HepG2 (cell line): ENCODE measurements around the gene CUL2.

ENCODE experiments used
- CBX5 ChIP-seq: sonication (generic); formaldehyde crosslinking; IDR thresholded peaks from 2 replicates; pipeline ENCODE4 v1.4.0; 2020; ENCODE audit warnings: missing genetic modification reagents, borderline replicate concordance
- EZH2 ChIP-seq: conservative IDR thresholded peaks from 2 replicates; pipeline ENCODE4 v1.6.1; 2012; ENCODE audit warnings: mild to moderate bottlenecking, low read depth, low read length, moderate library complexity
- FIP1L1 ChIP-seq: fragments of 200-400 bp; formaldehyde crosslinking; IDR thresholded peaks from 2 replicates; pipeline ENCODE4 v1.6.1; 2018; ENCODE audit warnings: low read depth, mild to moderate bottlenecking, low read length, moderate library complexity, borderline replicate concordance; ENCODE audit not compliant: insufficient read depth
- NCOA5 ChIP-seq: sonication (generic); formaldehyde crosslinking; IDR thresholded peaks from 2 replicates; pipeline ENCODE4 v1.4.0; 2020; ENCODE audit warnings: missing genetic modification reagents
- SAFB2 ChIP-seq: sonication (generic); formaldehyde crosslinking; IDR thresholded peaks from 2 replicates; pipeline ENCODE4 v1.5.1; 2020; ENCODE audit warnings: missing genetic modification reagents, low read depth, mild to moderate bottlenecking, borderline replicate concordance
- ZFP36L1 ChIP-seq: sonication (generic); formaldehyde crosslinking; IDR thresholded peaks from 2 replicates; pipeline ENCODE4 v1.8.0; 2022; ENCODE audit warnings: mild to moderate bottlenecking, missing genetic modification reagents, moderate library complexity
- ZNF768 ChIP-seq: sonication (generic); formaldehyde crosslinking; IDR thresholded peaks from 2 replicates; pipeline ENCODE4 v1.4.0; 2020; ENCODE audit warnings: missing genetic modification reagents
- TF ChIP-seq, protein P1 (sequence below): sonication (generic); formaldehyde crosslinking; IDR thresholded peaks from 2 replicates; pipeline ENCODE4 v1.5.1; 2020; ENCODE audit warnings: missing genetic modification reagents, mild to moderate bottlenecking, borderline replicate concordance
- TF ChIP-seq, protein P2 (sequence below): sonication (generic); formaldehyde crosslinking; IDR thresholded peaks from 2 replicates; pipeline ENCODE4 v1.5.0; 2020; ENCODE audit warnings: mild to moderate bottlenecking, missing genetic modification reagents, moderate library complexity
- TF ChIP-seq, protein P3 (sequence below): sonication (generic); formaldehyde crosslinking; IDR thresholded peaks from 2 replicates; pipeline ENCODE4 v1.4.0; 2020; ENCODE audit warnings: missing genetic modification reagents, borderline replicate concordance
- TF ChIP-seq, protein P4 (sequence below): sonication (generic); formaldehyde crosslinking; IDR thresholded peaks from 2 replicates; pipeline ENCODE4 v1.4.0; 2020; ENCODE audit warnings: low read depth, mild to moderate bottlenecking, missing genetic modification reagents

DNA sequence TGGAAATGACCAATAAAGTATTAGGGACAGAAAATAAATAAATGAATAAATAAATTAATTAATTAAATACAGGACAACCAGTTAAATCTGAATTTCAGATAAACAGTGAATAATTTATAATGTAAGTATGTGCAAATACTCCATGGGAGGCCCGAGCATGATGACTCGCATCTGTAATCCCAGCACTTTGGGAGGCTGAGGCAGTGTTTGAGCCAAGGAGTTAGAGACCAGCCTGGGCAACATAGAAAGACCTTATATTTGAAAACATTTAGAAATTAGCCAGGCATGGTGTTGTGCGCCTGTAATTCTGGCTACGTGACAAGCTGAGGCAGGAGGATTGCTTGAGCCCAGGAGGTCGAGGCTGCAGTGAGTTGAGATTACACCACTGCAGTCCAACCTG lies 123.7 kb downstream of the CUL2 start:
- no peak for TF ChIP-seq EZH2
- TF ChIP-seq, protein P1, sequence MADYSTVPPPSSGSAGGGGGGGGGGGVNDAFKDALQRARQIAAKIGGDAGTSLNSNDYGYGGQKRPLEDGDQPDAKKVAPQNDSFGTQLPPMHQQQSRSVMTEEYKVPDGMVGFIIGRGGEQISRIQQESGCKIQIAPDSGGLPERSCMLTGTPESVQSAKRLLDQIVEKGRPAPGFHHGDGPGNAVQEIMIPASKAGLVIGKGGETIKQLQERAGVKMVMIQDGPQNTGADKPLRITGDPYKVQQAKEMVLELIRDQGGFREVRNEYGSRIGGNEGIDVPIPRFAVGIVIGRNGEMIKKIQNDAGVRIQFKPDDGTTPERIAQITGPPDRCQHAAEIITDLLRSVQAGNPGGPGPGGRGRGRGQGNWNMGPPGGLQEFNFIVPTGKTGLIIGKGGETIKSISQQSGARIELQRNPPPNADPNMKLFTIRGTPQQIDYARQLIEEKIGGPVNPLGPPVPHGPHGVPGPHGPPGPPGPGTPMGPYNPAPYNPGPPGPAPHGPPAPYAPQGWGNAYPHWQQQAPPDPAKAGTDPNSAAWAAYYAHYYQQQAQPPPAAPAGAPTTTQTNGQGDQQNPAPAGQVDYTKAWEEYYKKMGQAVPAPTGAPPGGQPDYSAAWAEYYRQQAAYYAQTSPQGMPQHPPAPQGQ (CRISPR knock-in tag): no peak
- TF ChIP-seq ZNF768 (CRISPR knock-in tag): no peak
- TF ChIP-seq FIP1L1: no peak
- TF ChIP-seq, protein P2, sequence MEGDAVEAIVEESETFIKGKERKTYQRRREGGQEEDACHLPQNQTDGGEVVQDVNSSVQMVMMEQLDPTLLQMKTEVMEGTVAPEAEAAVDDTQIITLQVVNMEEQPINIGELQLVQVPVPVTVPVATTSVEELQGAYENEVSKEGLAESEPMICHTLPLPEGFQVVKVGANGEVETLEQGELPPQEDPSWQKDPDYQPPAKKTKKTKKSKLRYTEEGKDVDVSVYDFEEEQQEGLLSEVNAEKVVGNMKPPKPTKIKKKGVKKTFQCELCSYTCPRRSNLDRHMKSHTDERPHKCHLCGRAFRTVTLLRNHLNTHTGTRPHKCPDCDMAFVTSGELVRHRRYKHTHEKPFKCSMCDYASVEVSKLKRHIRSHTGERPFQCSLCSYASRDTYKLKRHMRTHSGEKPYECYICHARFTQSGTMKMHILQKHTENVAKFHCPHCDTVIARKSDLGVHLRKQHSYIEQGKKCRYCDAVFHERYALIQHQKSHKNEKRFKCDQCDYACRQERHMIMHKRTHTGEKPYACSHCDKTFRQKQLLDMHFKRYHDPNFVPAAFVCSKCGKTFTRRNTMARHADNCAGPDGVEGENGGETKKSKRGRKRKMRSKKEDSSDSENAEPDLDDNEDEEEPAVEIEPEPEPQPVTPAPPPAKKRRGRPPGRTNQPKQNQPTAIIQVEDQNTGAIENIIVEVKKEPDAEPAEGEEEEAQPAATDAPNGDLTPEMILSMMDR (CRISPR knock-in tag): no peak
- TF ChIP-seq NCOA5 (CRISPR knock-in tag): no peak
- TF ChIP-seq, protein P3, sequence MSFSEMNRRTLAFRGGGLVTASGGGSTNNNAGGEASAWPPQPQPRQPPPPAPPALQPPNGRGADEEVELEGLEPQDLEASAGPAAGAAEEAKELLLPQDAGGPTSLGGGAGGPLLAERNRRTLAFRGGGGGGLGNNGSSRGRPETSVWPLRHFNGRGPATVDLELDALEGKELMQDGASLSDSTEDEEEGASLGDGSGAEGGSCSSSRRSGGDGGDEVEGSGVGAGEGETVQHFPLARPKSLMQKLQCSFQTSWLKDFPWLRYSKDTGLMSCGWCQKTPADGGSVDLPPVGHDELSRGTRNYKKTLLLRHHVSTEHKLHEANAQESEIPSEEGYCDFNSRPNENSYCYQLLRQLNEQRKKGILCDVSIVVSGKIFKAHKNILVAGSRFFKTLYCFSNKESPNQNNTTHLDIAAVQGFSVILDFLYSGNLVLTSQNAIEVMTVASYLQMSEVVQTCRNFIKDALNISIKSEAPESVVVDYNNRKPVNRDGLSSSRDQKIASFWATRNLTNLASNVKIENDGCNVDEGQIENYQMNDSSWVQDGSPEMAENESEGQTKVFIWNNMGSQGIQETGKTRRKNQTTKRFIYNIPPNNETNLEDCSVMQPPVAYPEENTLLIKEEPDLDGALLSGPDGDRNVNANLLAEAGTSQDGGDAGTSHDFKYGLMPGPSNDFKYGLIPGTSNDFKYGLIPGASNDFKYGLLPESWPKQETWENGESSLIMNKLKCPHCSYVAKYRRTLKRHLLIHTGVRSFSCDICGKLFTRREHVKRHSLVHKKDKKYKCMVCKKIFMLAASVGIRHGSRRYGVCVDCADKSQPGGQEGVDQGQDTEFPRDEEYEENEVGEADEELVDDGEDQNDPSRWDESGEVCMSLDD: no peak
- no peak for TF ChIP-seq CBX5 (CRISPR knock-in tag)
- TF ChIP-seq, protein P4, sequence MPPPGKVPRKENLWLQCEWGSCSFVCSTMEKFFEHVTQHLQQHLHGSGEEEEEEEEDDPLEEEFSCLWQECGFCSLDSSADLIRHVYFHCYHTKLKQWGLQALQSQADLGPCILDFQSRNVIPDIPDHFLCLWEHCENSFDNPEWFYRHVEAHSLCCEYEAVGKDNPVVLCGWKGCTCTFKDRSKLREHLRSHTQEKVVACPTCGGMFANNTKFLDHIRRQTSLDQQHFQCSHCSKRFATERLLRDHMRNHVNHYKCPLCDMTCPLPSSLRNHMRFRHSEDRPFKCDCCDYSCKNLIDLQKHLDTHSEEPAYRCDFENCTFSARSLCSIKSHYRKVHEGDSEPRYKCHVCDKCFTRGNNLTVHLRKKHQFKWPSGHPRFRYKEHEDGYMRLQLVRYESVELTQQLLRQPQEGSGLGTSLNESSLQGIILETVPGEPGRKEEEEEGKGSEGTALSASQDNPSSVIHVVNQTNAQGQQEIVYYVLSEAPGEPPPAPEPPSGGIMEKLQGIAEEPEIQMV (CRISPR knock-in tag): no peak
- no peak for TF ChIP-seq SAFB2
- TF ChIP-seq ZFP36L1: no peak
